HUES48 (cell line): ENCODE results near the gene THRB.
"Not testable (repeated sequence)": the region's sequence is repeated elsewhere in the genome, so short reads cannot be mapped to it uniquely, and the experiment has no call there.

ENCODE experiments used
- H3K27ac ChIP-seq: one replicate; pipeline ENCODE4 v1.7.0; 2013; ENCODE audit warnings: low read depth, low read length, inconsistent platforms
- H3K27me3 ChIP-seq: 2 replicates; pipeline ENCODE4 v1.6.1; 2013; ENCODE audit warnings: mild to moderate bottlenecking, low read length; ENCODE audit not compliant: control insufficient read depth, insufficient read depth
- H3K36me3 ChIP-seq: 2 replicates; pipeline ENCODE4 v1.6.1; 2013; ENCODE audit warnings: low read length; ENCODE audit not compliant: control insufficient read depth, insufficient read depth
- H3K4me1 ChIP-seq: 2 replicates; pipeline ENCODE4 v1.6.1; 2013; ENCODE audit warnings: mild to moderate bottlenecking, low read length; ENCODE audit not compliant: control insufficient read depth, insufficient read depth
- H3K4me3 ChIP-seq: 2 replicates; pipeline ENCODE4 v1.5.1; 2013; ENCODE audit warnings: mild to moderate bottlenecking, low read depth, low read length
- H3K9ac ChIP-seq: 2 replicates; pipeline ENCODE4 v1.6.1; 2013; ENCODE audit warnings: mild to moderate bottlenecking, low read depth, low read length, moderate library complexity
- H3K9me3 ChIP-seq: 2 replicates; pipeline ENCODE4 v1.6.1; 2013; ENCODE audit warnings: low read length; ENCODE audit not compliant: control insufficient read depth, insufficient read depth

The THRB gene

DNA sequence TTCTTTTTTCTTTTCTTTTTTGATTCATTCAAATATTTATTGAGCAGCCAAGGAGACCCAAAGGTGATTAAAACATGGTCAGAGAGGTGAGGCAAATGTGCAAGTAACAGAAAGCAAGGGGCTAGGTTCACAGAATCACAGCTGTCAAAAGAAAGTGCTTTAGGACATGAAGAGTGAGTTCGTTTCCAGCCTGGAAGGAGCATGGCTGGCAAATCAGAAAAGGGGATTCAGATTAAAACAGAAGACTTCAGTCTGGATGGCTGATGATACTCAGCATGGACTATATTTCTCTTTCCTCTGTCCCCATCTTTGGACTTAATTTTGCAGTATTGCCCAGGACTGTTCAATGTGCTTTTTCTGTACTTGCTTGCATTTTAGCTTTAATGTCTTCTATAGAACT is 398.4 kb downstream of the THRB start:
- H3K27ac ChIP-seq = no peak overlapping the region
- H3K4me1 ChIP-seq = no peaks in the 10 kb centered on the region
- H3K9me3 ChIP-seq = no peaks in the 10 kb centered on the region
- H3K27me3 ChIP-seq = no peaks in the 10 kb centered on the region
- H3K4me3 ChIP-seq = no peak overlapping the region
- H3K36me3 ChIP-seq = no peaks in the 10 kb centered on the region
- no peak overlapping the region for H3K9ac ChIP-seq

DNA sequence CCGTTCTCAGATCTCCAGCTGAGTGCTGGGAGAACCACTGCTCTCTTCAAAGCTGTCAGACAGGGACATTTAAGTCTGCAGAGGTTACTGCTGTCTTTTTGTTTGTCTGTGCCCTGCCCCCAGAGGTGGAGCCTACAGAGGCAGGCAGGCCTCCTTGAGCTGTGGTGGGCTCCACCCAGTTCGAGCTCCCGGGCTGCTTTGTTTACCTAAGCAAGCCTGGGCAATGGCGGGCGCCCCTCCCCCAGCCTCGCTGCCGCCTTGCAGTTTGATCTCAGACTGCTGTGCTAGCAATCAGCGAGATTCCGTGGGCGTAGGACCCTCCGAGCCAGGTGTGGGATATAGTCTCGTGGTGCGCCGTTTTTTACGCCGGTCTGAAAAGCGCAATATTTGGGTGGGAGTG is 399.8 kb downstream of the THRB start:
- not testable (repeated sequence) for H3K9me3 ChIP-seq, H3K4me3 ChIP-seq, H3K36me3 ChIP-seq, H3K4me1 ChIP-seq, H3K9ac ChIP-seq, H3K27ac ChIP-seq, H3K27me3 ChIP-seq

DNA sequence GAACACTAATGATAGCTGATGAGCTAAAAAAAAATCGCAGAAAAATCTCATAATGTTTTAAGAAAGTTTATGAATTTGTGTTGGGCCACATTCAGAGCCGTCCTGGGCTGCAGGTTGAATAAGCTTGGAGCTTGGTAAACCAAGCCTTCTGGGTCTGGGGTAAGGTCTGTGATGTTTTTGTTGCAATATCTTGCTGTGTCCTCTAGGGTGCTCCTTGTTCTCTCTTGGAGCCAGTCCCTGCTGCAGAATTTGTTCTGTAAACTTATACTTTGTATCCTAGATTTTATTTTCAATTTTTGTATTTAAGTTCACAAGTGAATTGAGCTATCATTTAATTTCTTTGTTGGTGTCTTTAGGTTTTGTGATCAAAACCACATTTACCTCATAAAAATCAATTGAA is 405.9 kb downstream of the THRB start:
- H3K27ac ChIP-seq = no peak overlapping the region
- H3K9ac ChIP-seq = no peak overlapping the region
- no peaks in the 10 kb centered on the region for H3K36me3 ChIP-seq
- no peaks in the 10 kb centered on the region for H3K27me3 ChIP-seq
- H3K9me3 ChIP-seq = no peaks in the 10 kb centered on the region
- peaks cover 3% of the 10 kb centered on the region; the same call in 1 of the 2 replicates for H3K4me1 ChIP-seq
- H3K4me3 ChIP-seq = no peak overlapping the region

DNA sequence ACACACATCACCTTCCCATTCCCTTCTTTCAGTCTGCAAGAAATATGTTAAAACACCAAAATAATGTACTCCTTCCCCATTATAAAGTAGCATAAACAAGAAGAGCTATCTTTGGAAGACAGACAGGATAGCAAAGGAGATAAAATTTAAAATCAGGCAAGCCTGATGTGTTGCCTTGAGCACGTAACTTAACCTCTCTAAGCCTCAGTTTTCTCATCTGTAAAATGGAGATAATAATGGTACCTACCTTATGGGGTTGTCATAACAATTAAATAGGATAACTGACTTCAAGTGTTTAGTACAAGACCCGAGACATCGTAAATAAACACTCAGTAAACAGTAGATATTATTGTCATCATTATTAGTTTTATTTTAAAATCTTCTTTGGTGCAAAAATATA is 407.2 kb downstream of the THRB start:
- Histone ChIP-seq H3K36me3 (no peaks in the 10 kb centered on the region), H3K4me3 (no peak overlapping the region), H3K9me3 (no peaks in the 10 kb centered on the region), H3K27ac (peak overlapping the region; percentile 10), H3K4me1 (peaks cover 3% of the 10 kb centered on the region; the same call in 1 of the 2 replicates), H3K9ac (no peak overlapping the region), H3K27me3 (no peaks in the 10 kb centered on the region)

DNA sequence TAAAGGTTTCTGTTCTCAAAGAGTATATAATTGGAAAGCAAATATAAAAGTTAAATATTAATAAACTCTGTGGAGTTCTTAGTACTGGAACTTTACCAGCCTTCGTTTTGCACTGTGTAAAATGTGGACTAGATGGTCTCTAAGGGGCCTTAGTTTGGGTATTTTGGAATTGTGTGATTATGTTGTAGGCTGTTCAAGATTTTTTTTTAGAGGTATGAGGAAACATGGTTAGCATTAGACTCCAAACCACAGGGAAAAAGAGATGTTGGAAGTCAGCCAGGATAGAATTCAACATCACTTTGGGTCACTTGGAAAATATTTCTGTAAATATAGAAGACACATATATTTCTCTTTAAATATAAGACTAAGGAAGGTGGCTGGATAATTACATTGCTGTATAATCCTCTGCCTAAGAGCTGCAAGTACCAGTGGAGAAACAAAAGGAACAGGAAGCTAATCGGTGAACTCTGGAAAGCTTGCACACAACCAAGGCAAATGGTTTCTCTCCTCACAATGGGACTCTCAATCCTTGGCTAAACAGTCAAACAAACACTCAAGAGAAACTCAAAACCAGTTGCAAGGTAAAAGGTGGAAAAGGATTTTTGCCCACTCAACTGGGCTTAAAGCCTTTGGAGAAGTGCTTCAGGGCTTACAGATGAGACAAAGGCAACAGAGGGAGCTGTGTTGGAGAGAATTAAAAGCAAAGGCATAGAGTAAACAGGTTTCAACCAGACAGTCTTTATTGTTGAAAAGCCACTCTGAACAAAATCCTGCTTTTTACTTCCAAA is 407.8 kb downstream of the THRB start:
- no peak overlapping the region for H3K9ac ChIP-seq
- H3K4me1 ChIP-seq = peaks cover 3% of the 10 kb centered on the region; the same call in 1 of the 2 replicates
- no peaks in the 10 kb centered on the region for H3K36me3 ChIP-seq
- no peaks in the 10 kb centered on the region for H3K27me3 ChIP-seq
- H3K4me3 ChIP-seq = no peak overlapping the region
- no peaks in the 10 kb centered on the region for H3K9me3 ChIP-seq
- peak overlapping the region; percentile 57 for H3K27ac ChIP-seq

DNA sequence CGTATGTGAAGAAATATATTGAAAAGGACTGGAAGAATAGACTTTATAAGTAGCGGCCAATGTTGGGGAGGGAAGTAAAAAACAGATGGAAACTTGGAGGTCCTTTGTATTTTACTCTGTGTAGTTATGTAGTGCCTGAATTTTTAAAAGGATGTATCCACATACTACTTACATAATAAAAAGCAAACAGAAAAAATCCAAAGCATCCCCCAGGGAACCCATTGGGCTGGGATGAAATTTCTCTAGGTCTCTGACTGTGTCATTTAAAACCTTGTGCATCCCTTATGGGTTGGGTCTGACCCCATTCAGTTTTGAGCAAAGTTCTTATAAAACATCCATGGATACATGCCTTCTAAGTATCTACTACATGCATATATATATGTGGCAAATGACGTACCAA is 408.4 kb downstream of the THRB start:
- H3K9me3 ChIP-seq = no peaks in the 10 kb centered on the region
- peaks cover 3% of the 10 kb centered on the region; the same call in 1 of the 2 replicates for H3K4me1 ChIP-seq
- H3K36me3 ChIP-seq = no peaks in the 10 kb centered on the region
- no peak overlapping the region for H3K4me3 ChIP-seq
- H3K27ac ChIP-seq = no peak overlapping the region
- no peaks in the 10 kb centered on the region for H3K27me3 ChIP-seq
- H3K9ac ChIP-seq = no peak overlapping the region

DNA sequence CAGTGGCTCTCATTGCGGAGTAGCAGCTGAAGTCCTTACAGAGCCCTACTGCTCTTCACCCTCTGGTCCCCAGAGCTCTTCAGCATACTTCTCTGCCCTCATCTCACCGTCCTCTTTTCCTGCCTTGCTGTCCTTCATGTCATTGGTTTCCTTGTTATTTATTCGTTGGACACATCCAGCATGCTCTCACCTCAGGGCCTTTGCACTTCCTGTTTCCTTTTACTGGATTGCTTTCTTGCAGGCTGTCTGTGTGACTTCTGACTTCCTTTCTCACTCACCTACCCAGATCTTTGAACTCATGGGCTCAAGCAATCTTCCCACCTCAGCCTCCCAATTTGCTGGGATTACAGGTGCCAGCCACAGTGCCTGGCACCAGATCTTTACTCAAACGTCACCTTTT is 422.5 kb downstream of the THRB start:
- Histone ChIP-seq H3K36me3 (no peaks in the 10 kb centered on the region), H3K27me3 (no peaks in the 10 kb centered on the region), H3K9ac (no peak overlapping the region), H3K4me3 (no peak overlapping the region), H3K27ac (no peak overlapping the region), H3K4me1 (no peaks in the 10 kb centered on the region), H3K9me3 (no peaks in the 10 kb centered on the region)

DNA sequence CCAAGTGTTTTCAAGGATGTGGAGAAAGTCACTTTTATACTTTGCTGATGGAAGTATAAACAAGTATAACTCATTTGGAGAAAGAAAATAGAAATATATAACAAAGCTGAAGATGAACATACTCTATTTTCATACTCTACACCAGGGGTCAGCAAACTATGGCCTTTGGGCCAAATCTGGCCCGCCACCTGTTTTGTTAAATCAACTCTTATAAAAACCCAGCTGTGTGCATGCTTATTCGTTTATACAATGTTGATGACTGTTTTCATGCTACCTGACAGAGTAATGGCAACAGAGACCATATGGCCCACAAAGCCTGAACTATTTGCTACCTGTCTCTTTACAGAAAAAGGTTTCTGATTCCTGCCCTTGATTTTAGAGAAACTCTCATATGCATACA is 425.6 kb downstream of the THRB start:
- no peaks in the 10 kb centered on the region for H3K27me3 ChIP-seq
- no peaks in the 10 kb centered on the region for H3K4me1 ChIP-seq
- no peaks in the 10 kb centered on the region for H3K9me3 ChIP-seq
- H3K4me3 ChIP-seq = no peak overlapping the region
- no peaks in the 10 kb centered on the region for H3K36me3 ChIP-seq
- no peak overlapping the region for H3K9ac ChIP-seq
- no peak overlapping the region for H3K27ac ChIP-seq

DNA sequence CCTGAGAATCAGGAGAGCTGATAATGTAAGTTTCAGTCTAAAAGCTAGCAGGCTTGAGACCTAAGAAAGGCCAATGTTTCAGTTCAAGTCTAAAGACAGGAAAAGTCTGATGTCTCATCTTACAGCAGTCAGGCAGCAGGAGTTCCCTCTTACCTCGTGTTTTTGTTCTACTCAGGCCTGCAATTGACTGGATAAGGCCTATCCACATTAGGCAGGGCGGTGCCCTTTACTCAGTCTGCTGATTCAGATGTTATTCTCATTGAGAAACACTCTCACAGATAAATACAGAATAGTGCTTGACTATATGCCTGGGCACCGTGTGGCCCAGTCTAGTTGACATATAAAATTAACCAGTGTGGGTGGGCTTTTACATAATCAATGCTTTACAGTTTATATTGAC is 427.2 kb downstream of the THRB start:
- no peaks in the 10 kb centered on the region for H3K36me3 ChIP-seq
- no peaks in the 10 kb centered on the region for H3K4me1 ChIP-seq
- no peak overlapping the region for H3K4me3 ChIP-seq
- no peak overlapping the region for H3K9ac ChIP-seq
- no peaks in the 10 kb centered on the region for H3K9me3 ChIP-seq
- no peak overlapping the region for H3K27ac ChIP-seq
- H3K27me3 ChIP-seq = no peaks in the 10 kb centered on the region
